Right atrium auricular region (tissue), 2 donors: ENCODE measurements around the gene ITPR3. TPM values are rescaled to one million over a fixed set of nuclear protein-coding genes. Genes with fewer than 3 reads are reported as not detected.

Source experiments
- DNase-seq: peaks from one replicate; pipeline ENCODE4 v3.0.0-alpha.2; 2019; ENCODE audit warnings: low spot score
- H3K27ac ChIP-seq, 2 donors: fragments of 200-600 bp; sonication (generic); 1 replicate in 1 of 2; 2 replicates in 1 of 2; pipeline ENCODE4 v1.5.1; 2016 to 2019
- H3K27me3 ChIP-seq, 2 donors: fragments of 200-600 bp; sonication (generic); one replicate each; pipeline versions ENCODE4 v1.5.1 to v1.6.0; 2017 to 2019
- H3K36me3 ChIP-seq: fragments of 200-600 bp; sonication (generic); one replicate; pipeline ENCODE4 v1.5.1; 2016
- H3K4me1 ChIP-seq, 2 donors: fragments of 200-600 bp; sonication (generic); one replicate each; pipeline versions ENCODE4 v1.5.1 to v1.6.0; 2017 to 2019
- H3K4me3 ChIP-seq, 2 donors: fragments of 200-600 bp; sonication (generic); 1 replicate in 1 of 2; 2 replicates in 1 of 2; pipeline ENCODE4 v1.5.1; 2017 to 2019; ENCODE audit warnings: mild to moderate bottlenecking in 1 of 2, moderate library complexity in 1 of 2
- H3K9me3 ChIP-seq, 2 donors: fragments of 200-600 bp; sonication (generic); one replicate each; pipeline ENCODE4 v1.5.1; 2019
- total RNA-seq, 2 donors: library from RNA; depleted of rRNA; stranded (reverse); fragments of >200 nt; gene quantifications; one replicate each; pipeline ENCODE4 v1.1.0, GENCODE V29; 2016
- TF ChIP-seq, protein P1 (sequence below), 2 donors: fragments of 200-600 bp; sonication (generic); IDR thresholded peaks; one replicate each; pipeline ENCODE4 v1.5.1; 2019; ENCODE audit warnings: antibody characterized with exemption in 2 of 2

Gene ITPR3
- total RNA-seq, 2 donors from 2014 or later, result 6.2 to 17.7 TPM

GRCh38 chr6:33690766-33691165 lies 69.6 kb downstream of the ITPR3 start:
- H3K4me3 ChIP-seq, result no peak overlapping the region
- H3K9me3 ChIP-seq, result no peaks in the 10 kb centered on the region
- peaks cover 41% of the 10 kb centered on the region for H3K36me3 ChIP-seq
- H3K27me3 ChIP-seq, result no peaks in the 10 kb centered on the region
- peak overlapping the region; percentile 85 to 87 for H3K27ac ChIP-seq
- no peak for DNase-seq
- peaks cover 0 to 56% of the 10 kb centered on the region in 2 donors for H3K4me1 ChIP-seq
- TF ChIP-seq, protein P1, sequence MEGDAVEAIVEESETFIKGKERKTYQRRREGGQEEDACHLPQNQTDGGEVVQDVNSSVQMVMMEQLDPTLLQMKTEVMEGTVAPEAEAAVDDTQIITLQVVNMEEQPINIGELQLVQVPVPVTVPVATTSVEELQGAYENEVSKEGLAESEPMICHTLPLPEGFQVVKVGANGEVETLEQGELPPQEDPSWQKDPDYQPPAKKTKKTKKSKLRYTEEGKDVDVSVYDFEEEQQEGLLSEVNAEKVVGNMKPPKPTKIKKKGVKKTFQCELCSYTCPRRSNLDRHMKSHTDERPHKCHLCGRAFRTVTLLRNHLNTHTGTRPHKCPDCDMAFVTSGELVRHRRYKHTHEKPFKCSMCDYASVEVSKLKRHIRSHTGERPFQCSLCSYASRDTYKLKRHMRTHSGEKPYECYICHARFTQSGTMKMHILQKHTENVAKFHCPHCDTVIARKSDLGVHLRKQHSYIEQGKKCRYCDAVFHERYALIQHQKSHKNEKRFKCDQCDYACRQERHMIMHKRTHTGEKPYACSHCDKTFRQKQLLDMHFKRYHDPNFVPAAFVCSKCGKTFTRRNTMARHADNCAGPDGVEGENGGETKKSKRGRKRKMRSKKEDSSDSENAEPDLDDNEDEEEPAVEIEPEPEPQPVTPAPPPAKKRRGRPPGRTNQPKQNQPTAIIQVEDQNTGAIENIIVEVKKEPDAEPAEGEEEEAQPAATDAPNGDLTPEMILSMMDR (IDR thresholded peaks at IDR 0.05), result no peak

DNA sequence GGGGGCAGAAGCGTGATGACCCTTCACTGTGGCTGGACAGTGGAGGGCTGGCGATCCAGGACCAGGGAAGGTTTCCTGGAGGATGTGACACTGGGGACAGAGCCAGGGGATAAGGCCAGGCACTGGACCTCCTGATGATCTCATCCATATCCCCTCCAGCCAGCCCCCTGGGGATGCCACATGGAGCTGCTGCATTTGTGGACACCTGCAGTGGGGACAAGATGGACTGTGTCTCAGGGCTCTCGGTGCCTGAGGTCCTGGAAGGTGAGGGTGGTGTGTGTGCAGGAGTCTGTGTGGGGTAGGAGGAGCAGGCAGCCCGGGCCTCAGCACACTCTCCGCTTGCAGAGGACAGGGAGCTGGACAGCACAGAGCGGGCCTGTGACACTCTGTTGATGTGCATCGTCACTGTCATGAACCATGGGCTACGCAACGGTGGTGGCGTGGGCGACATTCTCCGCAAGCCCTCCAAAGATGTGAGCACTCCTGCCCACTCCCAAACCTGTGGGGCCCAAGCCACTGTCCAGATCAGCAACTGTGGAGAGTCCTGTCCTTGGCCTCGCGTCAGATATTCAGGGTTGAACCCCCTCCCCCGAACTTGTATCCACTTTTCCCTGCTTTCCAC lies 70.4 kb downstream of the ITPR3 start:
- H3K36me3 ChIP-seq, result peaks cover 47% of the 10 kb centered on the region

DNA sequence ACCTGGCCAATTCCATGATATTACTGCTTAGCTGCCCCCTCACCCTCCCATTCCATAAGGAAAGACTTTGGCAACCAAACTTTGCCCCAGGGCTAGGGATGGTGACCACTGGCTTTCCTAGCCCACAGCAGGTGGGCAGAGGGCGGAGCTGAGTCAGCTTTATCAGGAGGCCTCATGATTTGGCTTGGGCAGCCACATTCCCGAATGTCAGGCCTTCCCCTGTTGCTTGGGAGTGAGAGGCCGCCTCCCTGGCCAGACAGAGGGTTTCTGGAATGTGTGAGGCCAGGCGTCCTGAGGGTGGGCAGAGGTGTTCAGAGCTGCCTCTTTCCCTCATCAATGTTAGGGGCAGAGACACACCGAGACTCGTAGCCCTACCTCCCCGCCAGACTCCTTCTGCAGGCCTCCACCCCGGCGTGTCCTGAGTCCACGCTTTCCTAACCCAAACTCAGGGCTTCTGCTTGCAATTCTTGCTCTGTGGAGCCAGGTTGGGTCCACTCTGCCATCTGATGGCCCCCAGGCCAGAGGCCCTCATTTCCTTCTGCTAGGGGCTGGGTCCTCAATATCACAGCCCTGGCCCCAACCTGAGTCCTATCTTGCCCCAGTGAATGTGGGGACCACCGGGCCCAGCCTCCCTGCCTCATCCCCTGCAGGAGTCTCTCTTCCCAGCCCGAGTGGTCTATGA lies 71.1 kb downstream of the ITPR3 start:
- Histone ChIP-seq H3K9me3 (no peaks in the 10 kb centered on the region), H3K4me3 (no peak overlapping the region), H3K4me1 (peaks cover 0 to 70% of the 10 kb centered on the region in 2 donors), H3K36me3 (peaks cover 46% of the 10 kb centered on the region), H3K27ac (peak overlapping the region; percentile 85 to 87), H3K27me3 (no peaks in the 10 kb centered on the region)
- peak; percentile 80 for DNase-seq
- TF ChIP-seq, protein P1 (IDR thresholded peaks at IDR 0.05), result no peak

More for the DNA sequence above, 70.4 kb downstream of the ITPR3 start:
- no peaks in the 10 kb centered on the region for H3K9me3 ChIP-seq
- peak overlapping the region; percentile 85 to 87 for H3K27ac ChIP-seq
- H3K4me3 ChIP-seq, result no peak overlapping the region
- peaks cover 0 to 64% of the 10 kb centered on the region in 2 donors for H3K4me1 ChIP-seq
- DNase-seq, result no peak
- no peaks in the 10 kb centered on the region for H3K27me3 ChIP-seq
- TF ChIP-seq, protein P1 (IDR thresholded peaks at IDR 0.05), result no peak

DNA sequence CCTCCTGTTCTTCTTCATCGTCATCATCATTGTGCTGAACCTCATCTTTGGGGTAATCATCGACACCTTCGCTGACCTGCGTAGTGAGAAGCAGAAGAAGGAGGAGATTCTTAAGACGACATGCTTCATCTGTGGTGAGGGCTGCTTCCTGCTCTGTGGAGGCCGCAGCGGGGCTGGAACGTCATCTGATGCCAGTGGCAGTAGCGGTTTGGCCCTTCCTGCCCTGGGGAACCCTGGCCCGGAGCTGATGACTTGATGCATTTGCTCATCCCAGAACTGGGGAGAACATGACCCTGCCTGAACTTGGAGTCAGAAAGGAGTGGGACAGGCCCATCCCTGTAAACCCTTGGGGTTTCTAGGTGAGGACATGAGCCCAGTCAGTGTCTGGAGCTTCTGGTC lies 71.6 kb downstream of the ITPR3 start:
- Histone ChIP-seq H3K27ac (peak overlapping the region; percentile 85 to 87), H3K9me3 (no peaks in the 10 kb centered on the region), H3K36me3 (peaks cover 50% of the 10 kb centered on the region), H3K4me1 (peaks cover 0 to 76% of the 10 kb centered on the region in 2 donors), H3K27me3 (no peaks in the 10 kb centered on the region), H3K4me3 (no peak overlapping the region)
- DNase-seq, result no peak
- TF ChIP-seq, protein P1 (IDR thresholded peaks at IDR 0.05), result no peak

GRCh38 chr6:33693186-33694105 lies 72.3 kb downstream of the ITPR3 start:
- no peak for DNase-seq
- H3K36me3 ChIP-seq, result peaks cover 50% of the 10 kb centered on the region
- peak overlapping the region; percentile 85 to 87 for H3K27ac ChIP-seq
- H3K27me3 ChIP-seq, result no peaks in the 10 kb centered on the region
- H3K9me3 ChIP-seq, result no peaks in the 10 kb centered on the region
- no peak overlapping the region for H3K4me3 ChIP-seq
- peaks cover 0 to 78% of the 10 kb centered on the region in 2 donors for H3K4me1 ChIP-seq
- TF ChIP-seq, protein P1 (IDR thresholded peaks at IDR 0.05), result no peak
